HCT116 (cell line): ENCODE measurements around the gene GIT2. TPM values are rescaled to one million over a fixed set of nuclear protein-coding genes. Genes with fewer than 3 reads are reported as not detected.

ENCODE experiments used
- ATAC-seq: fragments of 200-7000 bp; cut with Tn5 transposase; 2 replicates; pipeline ENCODE4 v1.9.1; 2020; ENCODE audit warnings: mild to moderate bottlenecking, moderate library complexity
- BruUV-seq: library from RNA; stranded (reverse); fragments of 400-500 nt; replicated peaks from 2 replicates; lab custom pipeline; 2021; lab: Mats Ljungman, UMichigan
- CTCF ChIA-PET: fragments of 300-600 bp; sonication (Branson Sonifier 250); formaldehyde crosslinking; loops from one replicate; lab custom pipeline; 2021; ENCODE audit warnings: antibody characterized with exemption; lab: Charles Lee
- POLR2A ChIA-PET: fragments of 300-600, 350-600 bp; sonication (Branson Sonifier 250); formaldehyde crosslinking; loops from one replicate; lab custom pipeline; 2021; ENCODE audit warnings: antibody characterized with exemption; lab: Charles Lee
- RAD21 ChIA-PET, 2 experiments: fragments of 300-600 bp; sonication (Branson Sonifier 250); formaldehyde crosslinking; loops; one replicate each; lab custom pipeline; 2023; ENCODE audit warnings: low total read pairs in 2 of 2; ENCODE audit not compliant: uncharacterized antibody in 2 of 2, unreplicated experiment in 2 of 2, low non-redundant PET in 1 of 2; lab: Charles Lee
- DNase-seq: peaks from one replicate; pipeline ENCODE4 v3.0.0-alpha.2; 2010; ENCODE audit warnings: low read depth, low spot score
- H2AFZ ChIP-seq: fragments of 200-600 bp; shearing (Covaris generic), sonication (generic); 2 replicates; pipeline ENCODE4 v1.6.1; 2017; ENCODE audit warnings: low read depth, mixed run types, mixed read lengths, antibody characterized with exemption, low read length; ENCODE audit not compliant: poor library complexity, severe bottlenecking
- H3K27ac ChIP-seq: 2 replicates; pipeline ENCODE4 v1.5.1; 2012; ENCODE audit warnings: low read depth, low read length
- H3K27me3 ChIP-seq: fragments of 200-600 bp; sonication (generic); 2 replicates; pipeline ENCODE4 v1.6.1; 2016; ENCODE audit warnings: mixed run types, low read length, mixed read lengths; ENCODE audit not compliant: insufficient read depth
- H3K36me3 ChIP-seq, 2 experiments: fragments of 200-500 bp in 1 of 2; fragments of 200-600 bp in 1 of 2; sonication (Bioruptor generic) in 1 of 2; sonication (generic) in 1 of 2; 2 replicates each; pipeline versions ENCODE4 v1.5.1 to v1.6.1; 2014 to 2016; ENCODE audit warnings: low read length in 2 of 2, inconsistent platforms in 1 of 2, mixed read lengths in 1 of 2, mixed run types in 1 of 2; ENCODE audit not compliant: insufficient read depth in 2 of 2, control insufficient read depth in 1 of 2
- H3K4me1 ChIP-seq, 2 experiments: fragments of 200-600 bp in 1 of 2; sonication (generic) in 1 of 2; 2 replicates each; pipeline versions ENCODE4 v1.5.1 to v1.6.1; 2012 to 2017; ENCODE audit warnings: low read length in 2 of 2, inconsistent platforms in 1 of 2, mild to moderate bottlenecking in 1 of 2, mixed read lengths in 1 of 2, mixed run types in 1 of 2, moderate library complexity in 1 of 2; ENCODE audit not compliant: insufficient read depth in 2 of 2, control insufficient read depth in 1 of 2
- H3K4me2 ChIP-seq: fragments of 200-600 bp; sonication (generic); 2 replicates; pipeline ENCODE4 v1.6.1; 2017; ENCODE audit warnings: mixed run types, low read length, mixed read lengths
- H3K4me3 ChIP-seq, 2 experiments: fragments of 200-600 bp in 1 of 2; sonication (generic) in 1 of 2; replicated peaks in 1 of 2; 2 replicates each; pipeline ENCODE4 v1.5.1; 2011 to 2016; ENCODE audit warnings: low read length in 2 of 2, control low read depth in 1 of 2, low read depth in 1 of 2, mild to moderate bottlenecking in 1 of 2, mixed read lengths in 1 of 2, mixed run types in 1 of 2
- H3K79me2 ChIP-seq: fragments of 200-600 bp; sonication (generic); 2 replicates; pipeline ENCODE4 v1.6.1; 2017; ENCODE audit warnings: mild to moderate bottlenecking, mixed run types, low read length, moderate library complexity, mixed read lengths; ENCODE audit not compliant: insufficient read depth
- H3K9ac ChIP-seq: fragments of 200-600 bp; sonication (generic); 2 replicates; pipeline ENCODE4 v1.6.1; 2016; ENCODE audit warnings: low read length, mixed read lengths
- H3K9me2 ChIP-seq: fragments of 200-600 bp; sonication (generic), shearing (Covaris generic); 2 replicates; pipeline ENCODE4 v1.6.1; 2017; ENCODE audit warnings: mixed run types, mild to moderate bottlenecking, moderate library complexity; ENCODE audit not compliant: insufficient read depth
- H3K9me3 ChIP-seq, 2 experiments: fragments of 200-500 bp in 1 of 2; fragments of 200-600 bp in 1 of 2; sonication (Bioruptor generic) in 1 of 2; sonication (generic) in 1 of 2; 2 replicates each; pipeline ENCODE4 v1.6.1; 2014 to 2017; ENCODE audit warnings: low read length in 2 of 2, mixed read lengths in 2 of 2, inconsistent platforms in 1 of 2, low read depth in 1 of 2, mild to moderate bottlenecking in 1 of 2, mixed run types in 1 of 2, moderate library complexity in 1 of 2; ENCODE audit not compliant: control insufficient read depth in 1 of 2, insufficient read depth in 1 of 2
- H4K20me1 ChIP-seq: fragments of 200-600 bp; sonication (generic), shearing (Covaris generic); 2 replicates; pipeline ENCODE4 v1.6.1; 2017; ENCODE audit warnings: mixed run types, mild to moderate bottlenecking, moderate library complexity; ENCODE audit not compliant: insufficient read depth
- ATF3 ChIP-seq: IDR thresholded peaks from 2 replicates; pipeline ENCODE4 v1.6.1; 2012
- CBX3 ChIP-seq: IDR thresholded peaks from 2 replicates; pipeline ENCODE4 v1.6.1; 2012; ENCODE audit warnings: low read depth
- CEBPB ChIP-seq: IDR thresholded peaks from 2 replicates; pipeline ENCODE4 v1.6.1; 2012; ENCODE audit warnings: low read depth
- CTCF ChIP-seq, 3 experiments: fragments of 200-600 bp in 1 of 3; sonication (generic) in 1 of 3; IDR thresholded peaks in 2 of 3; conservative IDR thresholded peaks in 1 of 3; 2 replicates each; pipeline ENCODE4 v1.5.1; 2012 to 2017; ENCODE audit warnings: low read depth in 2 of 3, low read length in 2 of 3, antibody characterized with exemption in 1 of 3, borderline replicate concordance in 1 of 3, control low read depth in 1 of 3, mild to moderate bottlenecking in 1 of 3, mixed read lengths in 1 of 3, mixed run types in 1 of 3, moderate library complexity in 1 of 3; ENCODE audit not compliant: insufficient read depth in 1 of 3
- EGR1 ChIP-seq: IDR thresholded peaks from 2 replicates; pipeline ENCODE4 v1.6.1; 2012; ENCODE audit warnings: low read depth
- ELF1 ChIP-seq: IDR thresholded peaks from 2 replicates; pipeline ENCODE4 v1.6.1; 2012; ENCODE audit warnings: low read depth, borderline replicate concordance
- EZH2 ChIP-seq: fragments of 200-600 bp; sonication (generic); IDR thresholded peaks from 2 replicates; pipeline ENCODE4 v1.6.1; 2017; ENCODE audit warnings: antibody characterized with exemption, mixed run types
- EZH2phosphoT487 ChIP-seq: fragments of 200-600 bp; IDR thresholded peaks from 2 replicates; pipeline ENCODE4 v1.6.1; 2018; ENCODE audit warnings: antibody characterized with exemption, borderline replicate concordance
- FOSL1 ChIP-seq: IDR thresholded peaks from 2 replicates; pipeline ENCODE4 v1.6.1; 2012; ENCODE audit warnings: low read depth
- JUND ChIP-seq: IDR thresholded peaks from 2 replicates; pipeline ENCODE4 v1.6.1; 2012
- MAX ChIP-seq: IDR thresholded peaks from 2 replicates; pipeline ENCODE4 v1.6.1; 2012
- POLR2A ChIP-seq: IDR thresholded peaks from 2 replicates; pipeline ENCODE4 v1.7.0; 2011; ENCODE audit warnings: borderline replicate concordance; ENCODE audit not compliant: insufficient read depth, insufficient read length; ENCODE audit errors: extremely low read depth
- POLR2AphosphoS5 ChIP-seq: IDR thresholded peaks from 2 replicates; pipeline ENCODE4 v1.6.1; 2011; ENCODE audit warnings: mild to moderate bottlenecking, low read depth, low read length, moderate library complexity
- RAD21 ChIP-seq: IDR thresholded peaks from 2 replicates; pipeline ENCODE4 v1.6.1; 2012; ENCODE audit warnings: low read depth, mild to moderate bottlenecking
- REST ChIP-seq: IDR thresholded peaks from 2 replicates; pipeline ENCODE4 v1.6.1; 2012; ENCODE audit warnings: low read depth
- SRF ChIP-seq: IDR thresholded peaks from 2 replicates; pipeline ENCODE4 v1.6.1; 2012; ENCODE audit warnings: low read depth
- TCF7L2 ChIP-seq: IDR thresholded peaks from 2 replicates; pipeline ENCODE4 v1.7.0; 2011; ENCODE audit warnings: borderline replicate concordance, inconsistent platforms; ENCODE audit not compliant: insufficient read depth, insufficient read length; ENCODE audit errors: extremely low read depth
- YY1 ChIP-seq: IDR thresholded peaks from 2 replicates; pipeline ENCODE4 v1.6.1; 2011; ENCODE audit warnings: low read length, low read depth, moderate library complexity, mild to moderate bottlenecking; ENCODE audit not compliant: insufficient replicate concordance; ENCODE audit errors: extremely low read depth
- ZFX ChIP-seq: fragments of 450-650 bp; IDR thresholded peaks from 2 replicates; pipeline ENCODE4 v1.6.1; 2017
- ZNF274 ChIP-seq: fragments of 200-500 bp; sonication (Bioruptor generic); IDR thresholded peaks from 2 replicates; pipeline ENCODE4 v1.6.1; 2014; ENCODE audit warnings: mild to moderate bottlenecking, low read depth, low read length, inconsistent platforms
- intact Hi-C: fragments of 100-400 bp; cut with micrococcal nuclease; formaldehyde crosslinking; loops from 2 replicates; pipeline ENCODE4 v1.10.0; 2022
- total RNA-seq: library from RNA; stranded (reverse); gene quantifications from one replicate; pipeline ENCODE4 v1.2.1, GENCODE V29; 2021; ENCODE audit not compliant: unreplicated experiment

GIT2 gene
- total RNA-seq, 1 experiment from 2014 or later = 21.5 TPM

GRCh38 chr12:109988274-109988673 is 7.9 kb downstream of the GIT2 start:
- ChIA-PET CTCF (no interaction called here), POLR2A (no interaction called here), RAD21 (no interaction called here)
- Histone ChIP-seq H3K9ac (no peak overlapping the region), H3K4me2 (no peak overlapping the region), H3K27ac (no peak overlapping the region), H2AFZ (no peak overlapping the region), H3K27me3 (no peaks in the 10 kb centered on the region), H3K36me3 (peaks cover 10 to 17% of the 10 kb centered on the region in 2 experiments; a peak in 3 of 4 replicates), H3K9me2 (no peaks in the 10 kb centered on the region), H4K20me1 (no peaks in the 10 kb centered on the region), H3K4me1 (no peaks in the 10 kb centered on the region), H3K79me2 (peaks cover 7% of the 10 kb centered on the region), H3K9me3 (no peaks in the 10 kb centered on the region), H3K4me3 (no peak overlapping the region)
- no TSS peak for BruUV-seq
- TF ChIP-seq CBX3 = no peak
- no peak for TF ChIP-seq POLR2A
- no peak for TF ChIP-seq EGR1
- no peak for TF ChIP-seq ATF3
- TF ChIP-seq YY1 = no peak
- TF ChIP-seq ELF1 = no peak
- no peak for TF ChIP-seq TCF7L2
- TF ChIP-seq CTCF (IDR thresholded peaks at IDR 0.05 in 2 of 3, conservative IDR thresholded peaks at IDR 0.05 in 1 of 3; ENCODE audit: borderline replicate concordance in 1 of 3, insufficient read depth in 1 of 3, low read depth in 2 of 3, low read length in 2 of 3) = no peak
- TF ChIP-seq CEBPB = no peak
- TF ChIP-seq POLR2AphosphoS5 = no peak
- TF ChIP-seq REST = no peak
- no peak for TF ChIP-seq EZH2phosphoT487
- no peak for TF ChIP-seq ZFX
- TF ChIP-seq FOSL1 = no peak
- TF ChIP-seq RAD21 = no peak
- TF ChIP-seq JUND = no peak
- no peak for TF ChIP-seq EZH2
- no peak for TF ChIP-seq SRF
- TF ChIP-seq ZNF274 = no peak
- no peak for TF ChIP-seq MAX
- intact Hi-C loops = no loop called here
- DNase-seq (no peak), ATAC-seq (no peak)
